GM06990 (cell line): ENCODE data around the gene ADAMTS16.

Experiments
- DNase-seq: peaks from one replicate; pipeline ENCODE4 v3.0.0-alpha.2; 2011; ENCODE audit not compliant: insufficient read length; ENCODE audit errors: extremely low read depth
- H3K27me3 ChIP-seq: replicated peaks from 2 replicates; pipeline ENCODE4 v1.6.0; 2011; ENCODE audit warnings: low read length; ENCODE audit not compliant: control insufficient read depth, insufficient read depth
- H3K36me3 ChIP-seq: 2 replicates; pipeline ENCODE4 v1.5.1; 2011; ENCODE audit warnings: low read length; ENCODE audit not compliant: control insufficient read depth, insufficient read depth
- H3K4me3 ChIP-seq: replicated peaks from 2 replicates; pipeline ENCODE4 v1.5.1; 2011; ENCODE audit warnings: low read depth, mild to moderate bottlenecking, control low read depth, low read length
- TF ChIP-seq, protein P1 (sequence below): IDR thresholded peaks from 2 replicates; pipeline ENCODE4 v1.5.1; 2011; ENCODE audit warnings: low read length, control low read depth, mild to moderate bottlenecking, inconsistent platforms; ENCODE audit not compliant: insufficient read depth, poor library complexity, severe bottlenecking

The ADAMTS16 gene

DNA sequence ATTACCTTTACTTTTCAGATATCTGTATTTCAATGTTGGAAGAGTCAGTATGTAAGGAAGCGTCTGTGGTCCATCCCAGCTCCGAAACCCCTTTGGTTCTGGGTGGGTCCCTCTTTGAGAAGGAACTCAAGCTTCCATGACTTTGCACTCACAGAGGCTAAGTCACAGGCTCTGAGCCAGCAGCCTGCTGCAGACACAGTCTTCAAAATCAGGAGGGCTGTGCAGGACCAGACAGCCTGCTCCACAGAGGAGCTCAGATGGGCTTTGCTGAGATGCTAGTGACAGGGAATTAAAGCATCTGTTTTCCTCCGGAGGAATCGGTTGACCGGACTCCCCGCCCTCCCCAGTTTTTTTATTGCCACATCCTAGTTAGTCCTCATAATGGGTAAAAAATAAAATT is 155.9 kb downstream of the ADAMTS16 start:
- Histone ChIP-seq H3K4me3 (no peak overlapping the region), H3K36me3 (no peaks in the 10 kb centered on the region), H3K27me3 (no peaks in the 10 kb centered on the region; the same call in 1 of the 2 replicates)
- no peak for DNase-seq
- TF ChIP-seq, protein P1, sequence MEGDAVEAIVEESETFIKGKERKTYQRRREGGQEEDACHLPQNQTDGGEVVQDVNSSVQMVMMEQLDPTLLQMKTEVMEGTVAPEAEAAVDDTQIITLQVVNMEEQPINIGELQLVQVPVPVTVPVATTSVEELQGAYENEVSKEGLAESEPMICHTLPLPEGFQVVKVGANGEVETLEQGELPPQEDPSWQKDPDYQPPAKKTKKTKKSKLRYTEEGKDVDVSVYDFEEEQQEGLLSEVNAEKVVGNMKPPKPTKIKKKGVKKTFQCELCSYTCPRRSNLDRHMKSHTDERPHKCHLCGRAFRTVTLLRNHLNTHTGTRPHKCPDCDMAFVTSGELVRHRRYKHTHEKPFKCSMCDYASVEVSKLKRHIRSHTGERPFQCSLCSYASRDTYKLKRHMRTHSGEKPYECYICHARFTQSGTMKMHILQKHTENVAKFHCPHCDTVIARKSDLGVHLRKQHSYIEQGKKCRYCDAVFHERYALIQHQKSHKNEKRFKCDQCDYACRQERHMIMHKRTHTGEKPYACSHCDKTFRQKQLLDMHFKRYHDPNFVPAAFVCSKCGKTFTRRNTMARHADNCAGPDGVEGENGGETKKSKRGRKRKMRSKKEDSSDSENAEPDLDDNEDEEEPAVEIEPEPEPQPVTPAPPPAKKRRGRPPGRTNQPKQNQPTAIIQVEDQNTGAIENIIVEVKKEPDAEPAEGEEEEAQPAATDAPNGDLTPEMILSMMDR, result no peak

DNA sequence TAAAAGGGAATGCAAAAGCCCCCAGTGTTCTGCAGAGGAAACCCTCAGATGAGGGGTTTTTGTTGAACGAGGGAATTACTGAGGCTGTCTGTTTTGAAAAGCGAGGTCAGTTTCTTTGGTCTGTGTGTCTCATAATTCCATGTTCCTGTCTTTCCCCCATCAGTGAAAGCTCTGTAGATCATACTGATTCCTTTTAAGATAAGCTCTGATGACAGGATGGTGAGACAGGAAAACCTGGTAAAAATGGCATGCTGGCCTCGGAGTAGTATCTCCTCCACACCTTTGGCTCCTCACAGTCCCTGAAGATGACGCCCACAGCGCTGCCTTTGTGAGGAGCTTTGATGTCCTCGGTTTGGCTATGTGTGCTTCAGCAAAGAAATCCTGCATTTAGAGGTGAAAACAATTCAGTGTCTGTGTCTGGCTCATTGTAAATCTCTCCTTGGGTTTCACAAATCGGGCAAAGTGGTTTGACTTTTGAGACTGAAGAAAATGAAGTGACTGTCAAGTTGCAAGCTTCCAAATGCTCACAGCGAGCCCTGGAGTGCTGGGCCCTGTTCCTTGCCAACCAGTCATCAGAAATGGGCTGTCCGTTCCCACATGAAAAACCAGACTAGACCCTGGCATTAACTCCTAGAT is 157.4 kb downstream of the ADAMTS16 start:
- Histone ChIP-seq H3K4me3 (no peak overlapping the region), H3K36me3 (no peaks in the 10 kb centered on the region), H3K27me3 (no peaks in the 10 kb centered on the region; the same call in 1 of the 2 replicates)
- TF ChIP-seq, protein P1, result no peak
- no peak for DNase-seq

DNA sequence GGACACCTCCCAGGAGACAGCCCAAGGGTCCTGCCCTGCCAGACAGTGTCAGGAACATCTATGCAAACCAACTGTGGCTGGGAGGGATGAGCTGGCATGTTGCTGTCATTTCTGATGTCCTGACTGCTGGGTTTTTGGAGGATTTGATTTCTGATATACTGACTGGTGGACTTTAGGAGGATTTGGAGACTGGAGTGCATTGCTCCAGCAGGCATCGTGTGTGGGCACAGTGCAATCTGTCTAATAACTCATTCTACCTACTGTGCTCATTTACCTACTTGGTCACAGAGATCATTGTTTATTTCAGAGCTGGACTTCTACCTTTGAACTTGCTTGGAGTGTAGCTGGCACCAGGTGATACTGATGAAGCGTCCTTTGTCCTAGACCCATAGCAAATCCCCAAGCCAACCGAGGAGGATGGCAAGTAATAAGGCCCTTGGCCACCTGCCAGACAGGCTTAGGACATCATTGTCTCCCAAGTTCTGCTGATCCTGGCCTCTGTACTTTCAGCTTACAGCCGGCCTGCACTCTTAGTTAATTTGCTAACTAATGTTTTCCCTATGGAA is 158.0 kb downstream of the ADAMTS16 start:
- TF ChIP-seq, protein P1, result no peak
- Histone ChIP-seq H3K36me3 (no peaks in the 10 kb centered on the region), H3K4me3 (no peak overlapping the region), H3K27me3 (no peaks in the 10 kb centered on the region; the same call in 1 of the 2 replicates)
- DNase-seq, result no peak

DNA sequence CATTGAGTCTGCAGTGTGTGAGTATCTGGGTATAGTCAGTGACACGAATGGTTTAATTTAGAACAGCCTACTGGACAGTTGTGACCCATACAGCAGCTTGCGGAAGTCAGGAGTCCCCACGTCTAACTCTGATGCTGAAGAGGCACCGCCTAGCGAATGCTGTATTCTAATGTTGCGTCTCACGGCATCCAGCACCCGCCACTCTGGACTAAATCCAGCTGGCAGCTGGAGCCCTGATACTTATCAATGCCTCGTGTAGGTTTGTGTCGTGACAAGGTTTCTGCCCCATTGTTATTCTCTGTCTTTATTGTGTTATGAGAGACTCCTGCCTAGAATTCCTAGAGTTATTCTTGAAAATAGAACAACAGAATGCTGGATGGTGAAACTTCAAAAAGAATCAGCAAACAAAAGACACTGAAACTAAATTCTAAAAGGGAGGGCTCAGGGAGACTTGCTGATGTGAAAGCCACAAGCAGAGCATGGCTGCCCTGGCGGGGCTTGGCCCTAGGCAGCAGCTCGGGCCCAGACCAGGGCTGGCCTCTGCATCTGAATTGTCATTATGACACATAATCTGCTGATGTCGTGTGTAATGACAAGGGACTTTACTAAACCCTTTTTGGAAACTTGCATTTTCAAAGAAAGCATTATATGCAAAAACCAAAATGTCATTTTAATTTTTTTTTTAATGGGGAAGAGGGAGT is 158.9 kb downstream of the ADAMTS16 start:
- TF ChIP-seq, protein P1, result no peak
- Histone ChIP-seq H3K36me3 (no peaks in the 10 kb centered on the region), H3K27me3 (no peaks in the 10 kb centered on the region; the same call in 1 of the 2 replicates), H3K4me3 (no peak overlapping the region)
- DNase-seq, result no peak

DNA sequence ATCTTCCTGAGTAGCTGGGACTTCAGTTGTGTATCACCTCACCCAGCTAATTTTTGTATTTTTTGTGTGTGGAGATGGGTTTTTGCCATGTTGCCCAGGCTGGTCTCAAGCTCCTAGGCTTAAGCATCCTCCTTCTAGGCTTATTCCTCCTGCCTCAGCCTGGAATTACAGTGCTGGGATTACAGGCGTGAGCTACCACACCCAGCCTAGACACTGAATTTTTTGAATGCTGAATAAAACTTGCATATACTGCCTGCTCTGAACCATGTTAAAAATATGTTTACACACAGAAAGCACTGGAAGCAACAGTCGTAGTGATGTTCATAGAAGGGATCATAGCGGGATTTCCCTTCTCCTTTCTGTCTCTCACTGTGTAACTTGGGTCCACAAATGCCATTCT is 161.0 kb downstream of the ADAMTS16 start:
- DNase-seq, result no peak
- Histone ChIP-seq H3K4me3 (no peak overlapping the region), H3K27me3 (no peaks in the 10 kb centered on the region; the same call in 1 of the 2 replicates), H3K36me3 (no peaks in the 10 kb centered on the region)
- TF ChIP-seq, protein P1, result no peak
